GM12874 (cell line): ENCODE data around the gene RAD51B.

Experiments
- TF ChIP-seq, protein P1 (sequence below): IDR thresholded peaks from 2 replicates; pipeline ENCODE4 v1.5.1; 2011; ENCODE audit warnings: low read depth, mild to moderate bottlenecking, control low read depth, low read length, moderate library complexity; ENCODE audit not compliant: insufficient read depth

Gene RAD51B

DNA sequence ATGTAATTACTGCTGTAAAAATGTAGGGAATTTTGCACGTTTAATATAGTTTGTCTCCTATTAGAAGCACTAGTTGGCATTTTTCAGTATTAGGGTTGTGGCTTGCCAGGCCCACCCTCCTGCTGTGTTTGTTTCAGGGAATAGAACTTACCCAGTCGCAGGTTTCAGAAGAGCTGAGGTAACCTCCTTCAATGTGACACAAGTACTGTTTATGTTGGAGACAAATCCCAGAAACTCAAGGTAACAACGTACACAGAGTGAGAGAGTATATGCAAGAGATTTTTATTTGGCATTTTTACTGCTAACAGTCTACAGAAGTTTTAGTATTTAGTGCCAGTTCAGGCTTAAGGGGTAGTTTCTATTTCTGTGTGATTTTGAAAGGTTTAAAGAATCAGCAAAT, 284.3 kb downstream of the RAD51B start:
- TF ChIP-seq, protein P1, sequence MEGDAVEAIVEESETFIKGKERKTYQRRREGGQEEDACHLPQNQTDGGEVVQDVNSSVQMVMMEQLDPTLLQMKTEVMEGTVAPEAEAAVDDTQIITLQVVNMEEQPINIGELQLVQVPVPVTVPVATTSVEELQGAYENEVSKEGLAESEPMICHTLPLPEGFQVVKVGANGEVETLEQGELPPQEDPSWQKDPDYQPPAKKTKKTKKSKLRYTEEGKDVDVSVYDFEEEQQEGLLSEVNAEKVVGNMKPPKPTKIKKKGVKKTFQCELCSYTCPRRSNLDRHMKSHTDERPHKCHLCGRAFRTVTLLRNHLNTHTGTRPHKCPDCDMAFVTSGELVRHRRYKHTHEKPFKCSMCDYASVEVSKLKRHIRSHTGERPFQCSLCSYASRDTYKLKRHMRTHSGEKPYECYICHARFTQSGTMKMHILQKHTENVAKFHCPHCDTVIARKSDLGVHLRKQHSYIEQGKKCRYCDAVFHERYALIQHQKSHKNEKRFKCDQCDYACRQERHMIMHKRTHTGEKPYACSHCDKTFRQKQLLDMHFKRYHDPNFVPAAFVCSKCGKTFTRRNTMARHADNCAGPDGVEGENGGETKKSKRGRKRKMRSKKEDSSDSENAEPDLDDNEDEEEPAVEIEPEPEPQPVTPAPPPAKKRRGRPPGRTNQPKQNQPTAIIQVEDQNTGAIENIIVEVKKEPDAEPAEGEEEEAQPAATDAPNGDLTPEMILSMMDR, result no peak

DNA sequence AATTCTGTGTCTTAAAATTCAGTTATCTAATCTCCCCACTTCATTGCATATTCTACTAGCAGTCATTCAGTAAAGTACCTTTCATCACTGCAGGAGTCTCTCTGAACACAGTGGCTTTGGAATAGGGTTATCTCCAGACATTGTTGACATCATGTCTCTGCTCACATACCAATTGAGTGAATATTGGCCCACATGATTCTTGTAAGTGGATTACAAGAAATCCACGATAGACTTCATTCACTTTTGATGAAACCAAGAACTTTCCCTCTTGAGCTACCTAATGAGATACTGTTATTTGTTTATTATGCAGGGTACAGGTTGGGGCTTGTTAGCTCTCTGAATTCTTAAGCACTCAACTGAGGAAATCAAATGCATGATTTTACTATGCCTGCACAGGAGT, 284.9 kb downstream of the RAD51B start:
- TF ChIP-seq, protein P1, result no peak

DNA sequence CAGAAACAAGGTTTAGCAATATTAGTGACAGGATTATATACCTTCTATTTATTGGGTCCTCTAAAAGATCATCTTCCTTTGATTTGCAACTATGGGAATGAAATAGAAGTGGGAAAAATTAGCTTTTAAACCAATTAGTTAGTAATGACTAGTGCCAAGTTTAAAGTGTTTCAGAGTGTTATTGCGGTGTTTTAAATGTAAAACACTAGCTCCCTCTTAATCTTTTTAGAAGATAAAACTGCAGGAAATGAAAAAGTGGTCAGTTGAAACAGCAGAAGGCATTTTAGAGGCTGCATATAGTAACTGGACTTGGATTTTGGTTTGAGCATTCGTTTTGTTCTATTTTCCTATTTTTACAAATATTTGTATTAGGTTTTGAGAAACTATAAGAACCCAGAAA, 286.2 kb downstream of the RAD51B start:
- TF ChIP-seq, protein P1, result no peak

DNA sequence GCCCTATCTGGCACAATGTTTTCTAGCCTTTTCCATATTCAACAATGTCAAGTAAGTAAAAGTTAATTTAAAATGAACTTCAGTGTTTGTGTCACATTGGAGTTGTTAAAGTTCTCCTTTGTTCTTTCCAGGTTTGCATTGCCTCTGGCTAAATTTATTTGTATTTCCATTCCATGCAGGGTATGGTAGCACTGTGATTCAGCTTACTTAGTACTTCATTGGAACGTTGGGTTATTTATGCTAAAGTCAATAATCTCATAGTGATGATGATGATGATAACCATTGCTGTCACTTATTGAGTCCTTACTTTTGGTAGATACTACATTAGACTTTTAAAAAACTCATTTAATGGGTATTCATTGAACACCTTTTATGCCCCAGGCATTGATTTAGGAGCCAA, 286.9 kb downstream of the RAD51B start:
- TF ChIP-seq, protein P1, result no peak

- TF ChIP-seq, protein P1, result no peak
Measured at GRCh38 chr14:68106905-68107304, 287.3 kb downstream of the RAD51B start.

GRCh38 chr14:68109132-68109900, 289.7 kb downstream of the RAD51B start:
- TF ChIP-seq, protein P1, result no peak

GRCh38 chr14:68111097-68111852, 291.7 kb downstream of the RAD51B start:
- TF ChIP-seq, protein P1, result no peak
